MM.1S (cell line): ENCODE measurements around the gene TP53I3.

Source experiments
- EZH2 ChIP-seq: fragments of 300-600 bp; sonication (generic); optimal IDR thresholded peaks from 2 replicates; pipeline ENCODE3; 2017; ENCODE audit warnings: low read depth, mild to moderate bottlenecking, antibody characterized with exemption, low read length, mixed read lengths
- EZH2phosphoT487 ChIP-seq: fragments of 300-600 bp; sonication (generic); IDR thresholded peaks from 2 replicates; pipeline ENCODE4 v1.6.1; 2018; ENCODE audit warnings: antibody characterized with exemption, low read length
- TF ChIP-seq, protein P1 (sequence below): fragments of 300-600 bp; sonication (generic); IDR thresholded peaks from 2 replicates; pipeline ENCODE4 v1.5.1; 2016; ENCODE audit warnings: antibody characterized with exemption, low read length, mixed read lengths

DNA sequence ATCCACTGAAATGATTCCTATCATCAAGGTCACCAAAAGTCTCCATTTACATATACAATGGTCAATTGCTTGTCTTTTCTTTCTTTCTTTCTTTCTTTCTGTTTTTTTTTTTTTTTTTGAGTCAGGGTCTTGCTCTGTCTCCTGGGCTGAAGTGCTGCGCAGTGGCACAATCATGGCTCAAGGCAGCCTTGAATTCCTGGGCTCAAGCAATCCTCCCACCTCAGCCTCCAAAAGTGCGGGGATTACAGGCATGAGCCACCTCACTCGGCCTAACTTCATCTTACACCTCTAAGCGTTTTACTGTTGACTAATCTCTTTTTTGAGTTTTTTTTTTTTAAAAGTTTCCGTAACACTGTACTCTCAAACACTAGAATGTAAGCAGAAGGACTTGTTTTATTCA, 9.4 kb downstream of the TP53I3 start:
- TF ChIP-seq, protein P1, sequence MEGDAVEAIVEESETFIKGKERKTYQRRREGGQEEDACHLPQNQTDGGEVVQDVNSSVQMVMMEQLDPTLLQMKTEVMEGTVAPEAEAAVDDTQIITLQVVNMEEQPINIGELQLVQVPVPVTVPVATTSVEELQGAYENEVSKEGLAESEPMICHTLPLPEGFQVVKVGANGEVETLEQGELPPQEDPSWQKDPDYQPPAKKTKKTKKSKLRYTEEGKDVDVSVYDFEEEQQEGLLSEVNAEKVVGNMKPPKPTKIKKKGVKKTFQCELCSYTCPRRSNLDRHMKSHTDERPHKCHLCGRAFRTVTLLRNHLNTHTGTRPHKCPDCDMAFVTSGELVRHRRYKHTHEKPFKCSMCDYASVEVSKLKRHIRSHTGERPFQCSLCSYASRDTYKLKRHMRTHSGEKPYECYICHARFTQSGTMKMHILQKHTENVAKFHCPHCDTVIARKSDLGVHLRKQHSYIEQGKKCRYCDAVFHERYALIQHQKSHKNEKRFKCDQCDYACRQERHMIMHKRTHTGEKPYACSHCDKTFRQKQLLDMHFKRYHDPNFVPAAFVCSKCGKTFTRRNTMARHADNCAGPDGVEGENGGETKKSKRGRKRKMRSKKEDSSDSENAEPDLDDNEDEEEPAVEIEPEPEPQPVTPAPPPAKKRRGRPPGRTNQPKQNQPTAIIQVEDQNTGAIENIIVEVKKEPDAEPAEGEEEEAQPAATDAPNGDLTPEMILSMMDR = no peak
- no peak for TF ChIP-seq EZH2phosphoT487
- no peak for TF ChIP-seq EZH2
